GM19328 (cell line): Measurements from ENCODE around the gene OR2T1.
"Not testable (repeated sequence)": the region's sequence is repeated elsewhere in the genome, so short reads cannot be mapped to it uniquely, and the experiment has no call there.

Source experiments
- ATAC-seq: cut with Tn5 transposase; IDR thresholded peaks from one replicate; pipeline ENCODE4 v1.9.1; 2021; ENCODE audit warnings: mild to moderate bottlenecking, moderate library complexity; ENCODE audit not compliant: unreplicated experiment

The OR2T1 gene

DNA sequence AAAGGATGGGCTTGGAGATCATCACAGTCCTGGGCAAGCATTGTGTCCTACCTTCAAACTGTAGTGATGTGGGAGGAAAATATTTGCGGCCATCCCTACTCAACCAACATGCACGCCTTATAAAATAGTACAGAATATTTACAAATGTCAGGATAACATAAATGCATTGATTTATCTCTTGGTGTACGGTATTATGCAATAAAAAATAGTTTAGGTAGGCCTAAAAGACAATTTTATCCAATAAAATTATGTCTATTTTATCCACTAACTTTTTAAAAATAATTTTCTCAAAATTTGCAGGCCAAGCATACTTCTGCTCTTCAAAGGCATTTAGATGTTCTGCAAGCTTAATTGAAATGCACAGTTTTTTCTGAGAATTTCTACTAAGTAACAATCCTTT is at the start of gene OR2T1:
OR2T1 (plus strand) TSS at position 301 of the 400 bp plus-strand sequence. CDS start 3,100 bp downstream, outside the sequence.
- ATAC-seq: no peak

GRCh38 chr1:248359415-248359814 is 43.4 kb upstream of the OR2T1 start:
- ATAC-seq: no peak

DNA sequence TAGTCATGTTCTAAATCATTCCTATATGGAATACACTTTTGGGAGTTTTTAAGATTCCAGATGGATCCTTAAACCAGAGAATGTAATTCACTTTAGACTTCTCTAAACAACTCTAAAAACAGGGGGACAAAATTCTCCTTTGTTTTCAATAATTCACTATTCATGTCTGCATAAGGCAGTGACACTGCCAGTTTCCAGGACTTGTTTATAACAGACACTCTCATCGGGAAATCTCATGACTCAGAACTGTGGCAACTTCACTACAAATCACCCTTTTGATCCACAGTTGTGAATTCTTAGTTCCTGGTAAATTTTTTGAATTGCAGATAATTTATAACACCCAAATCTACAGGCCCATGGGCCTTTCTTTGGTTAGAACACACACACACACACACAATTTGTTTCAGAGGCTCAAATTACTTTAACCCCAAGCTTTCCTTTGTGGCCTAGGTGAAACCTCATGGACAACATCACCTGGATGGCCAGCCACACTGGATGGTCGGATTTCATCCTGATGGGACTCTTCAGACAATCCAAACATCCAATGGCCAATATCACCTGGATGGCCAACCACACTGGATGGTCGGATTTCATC is 41.6 kb upstream of the OR2T1 start, which contains the start of gene OR2T4:
OR2T4 (plus strand) TSS at position 545 of the 595 bp plus-strand sequence; CDS start at position 545, 0 bp downstream.
- no peak for ATAC-seq

DNA sequence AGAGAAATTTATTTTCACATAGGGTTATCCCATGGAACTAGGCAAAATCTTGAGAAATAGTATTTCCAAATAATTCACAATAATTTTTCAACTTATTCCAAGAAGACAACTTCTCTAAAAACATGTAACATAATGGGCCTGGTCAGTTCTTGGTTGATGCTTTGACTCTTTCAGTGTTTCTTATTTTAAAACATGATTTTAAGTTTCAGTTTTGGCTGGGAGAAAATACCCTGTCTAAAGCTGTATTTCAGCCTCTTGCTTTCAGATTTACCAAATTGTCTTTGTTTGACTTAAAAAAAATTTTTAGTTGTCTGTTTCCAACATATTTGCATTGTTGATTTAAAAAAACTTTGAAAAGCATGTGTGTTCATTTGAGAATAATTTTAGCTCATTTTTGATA is 36.2 kb upstream of the OR2T1 start:
- no peak for ATAC-seq

GRCh38 chr1:248372394-248372793 is 30.5 kb upstream of the OR2T1 start:
- no peak for ATAC-seq

GRCh38 chr1:248373761-248374160 is 29.1 kb upstream of the OR2T1 start:
- no peak for ATAC-seq

- ATAC-seq: no peak
Measured at GRCh38 chr1:248375446-248375845, 27.4 kb upstream of the OR2T1 start, which contains the start of gene OR2T6. Gene OR2T6 (plus strand): TSS chr1:248375746. CDS start chr1:248387609, 11,863 bp downstream.

DNA sequence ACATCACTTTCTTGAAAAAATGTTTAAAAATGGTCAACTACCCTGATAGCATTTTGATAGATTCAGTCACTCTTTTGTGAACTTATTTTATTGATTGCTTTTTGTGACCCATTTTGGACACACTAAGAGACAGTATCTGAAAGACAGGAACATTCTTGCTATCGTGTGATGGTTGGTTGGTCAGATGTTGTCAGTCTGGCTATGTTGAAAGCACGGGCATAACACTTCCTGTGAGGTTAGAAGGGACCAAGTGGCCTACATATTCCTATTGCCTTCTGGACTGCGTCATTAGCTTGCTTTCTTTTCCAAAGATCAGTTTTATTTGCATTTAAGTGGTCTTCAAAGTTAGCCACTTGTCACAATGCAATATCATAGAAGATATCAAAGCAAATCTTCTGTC is 25.9 kb upstream of the OR2T1 start:
- no peak for ATAC-seq

- ATAC-seq: no peak
Measured at GRCh38 chr1:248380854-248381253, 22.0 kb upstream of the OR2T1 start.

DNA sequence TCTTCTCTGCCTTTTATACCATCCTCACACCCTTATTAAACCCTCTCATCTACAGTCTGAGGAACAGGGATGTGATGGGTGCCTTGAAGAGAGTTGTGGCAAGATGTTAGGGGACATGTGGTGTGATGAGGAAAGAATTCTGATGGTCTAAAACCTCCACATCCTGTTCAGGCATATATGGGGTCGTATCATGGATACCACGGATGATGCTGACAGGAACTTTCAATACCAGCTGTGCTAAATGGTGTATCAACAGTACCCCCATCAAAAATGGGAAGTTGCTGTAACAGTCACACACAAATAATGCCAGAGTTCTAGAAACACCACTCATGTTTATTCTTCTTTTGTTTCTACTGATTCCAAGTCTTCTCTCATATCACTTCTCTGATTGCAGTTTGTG is 14.4 kb upstream of the OR2T1 start:
- no peak for ATAC-seq

DNA sequence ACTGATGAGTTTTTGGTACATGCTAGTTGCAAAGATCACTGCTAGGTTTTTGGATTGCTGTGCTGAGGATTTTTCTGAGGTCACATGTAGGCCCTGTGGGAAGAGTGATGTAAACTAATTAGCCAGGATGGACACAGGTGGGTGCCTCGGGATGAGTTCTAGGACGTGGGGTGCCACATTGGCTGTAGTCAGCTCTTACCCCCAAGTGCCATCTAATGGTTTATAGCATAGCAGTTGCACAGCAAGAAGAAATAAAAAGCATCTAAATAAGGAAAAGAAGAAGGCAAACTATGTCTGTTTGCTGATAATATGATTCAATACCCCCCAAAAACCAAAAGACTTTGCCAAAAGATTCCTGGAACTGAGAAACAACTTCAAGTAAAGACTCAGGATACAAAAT is 9.8 kb upstream of the OR2T1 start:
- ATAC-seq: no peak

- no peak for ATAC-seq
Measured at GRCh38 chr1:248404024-248404423, 1.2 kb downstream of the OR2T1 start.

DNA sequence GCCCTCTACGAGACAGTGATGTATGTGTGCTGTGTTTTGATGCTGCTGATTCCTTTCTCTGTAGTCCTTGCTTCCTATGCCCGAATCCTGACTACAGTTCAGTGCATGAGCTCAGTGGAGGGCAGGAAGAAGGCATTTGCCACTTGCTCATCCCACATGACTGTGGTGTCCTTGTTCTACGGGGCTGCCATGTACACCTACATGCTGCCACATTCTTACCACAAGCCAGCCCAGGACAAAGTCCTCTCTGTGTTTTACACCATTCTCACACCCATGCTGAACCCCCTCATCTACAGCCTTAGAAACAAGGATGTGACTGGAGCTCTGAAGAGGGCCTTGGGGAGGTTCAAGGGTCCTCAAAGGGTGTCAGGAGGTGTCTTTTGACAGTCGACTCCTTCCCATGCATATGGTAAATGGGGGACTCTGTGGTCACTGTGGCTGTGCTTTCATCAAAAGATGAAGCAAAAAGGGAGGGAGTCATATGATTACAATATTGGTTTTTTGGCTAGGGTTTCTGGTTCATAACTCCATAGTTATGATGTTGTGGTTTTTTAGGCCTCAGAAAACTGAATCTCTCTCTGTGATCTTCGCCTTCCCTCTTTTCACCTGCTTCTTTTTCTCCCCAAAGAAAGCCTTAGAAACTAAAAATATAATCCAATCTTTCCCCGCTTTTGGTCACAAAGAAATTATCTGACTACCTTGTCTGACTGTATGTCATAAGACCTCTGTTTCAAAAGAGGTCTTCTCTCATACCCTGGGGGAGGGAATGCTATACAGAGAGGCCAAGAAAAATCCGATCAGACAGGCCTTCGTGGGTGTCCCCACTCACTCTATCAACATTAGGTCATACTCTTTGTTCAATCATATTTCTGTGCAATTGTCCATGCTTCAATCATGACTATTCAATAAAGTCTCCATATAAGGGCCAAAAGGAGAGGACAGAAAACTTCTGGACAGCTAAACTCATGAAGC is 4.2 kb downstream of the OR2T1 start:
- ATAC-seq: peak; percentile 44

- no peak for ATAC-seq
Measured at GRCh38 chr1:248416226-248416625, 13.4 kb downstream of the OR2T1 start.

DNA sequence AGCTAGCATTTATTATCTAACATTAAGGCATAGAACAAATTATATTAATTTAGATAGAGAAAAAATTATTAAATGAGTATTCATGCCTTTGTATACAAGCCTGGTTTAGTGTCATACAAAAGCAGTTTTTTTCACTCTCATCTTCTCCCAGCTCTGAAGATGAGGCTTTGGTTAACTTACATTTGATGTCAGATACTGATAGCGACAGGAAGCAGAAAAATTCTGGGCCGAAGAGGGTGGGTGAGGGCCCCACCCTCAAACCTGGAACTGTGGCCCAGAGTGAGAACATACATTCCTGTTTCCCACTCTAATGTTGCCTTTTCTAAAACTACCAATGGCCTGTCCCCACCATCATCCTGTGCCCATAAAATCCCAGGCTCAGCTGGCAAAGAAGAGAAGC is 15.0 kb downstream of the OR2T1 start:
- no peak for ATAC-seq

GRCh38 chr1:248421384-248421783 is 18.5 kb downstream of the OR2T1 start:
- ATAC-seq: no peak

DNA sequence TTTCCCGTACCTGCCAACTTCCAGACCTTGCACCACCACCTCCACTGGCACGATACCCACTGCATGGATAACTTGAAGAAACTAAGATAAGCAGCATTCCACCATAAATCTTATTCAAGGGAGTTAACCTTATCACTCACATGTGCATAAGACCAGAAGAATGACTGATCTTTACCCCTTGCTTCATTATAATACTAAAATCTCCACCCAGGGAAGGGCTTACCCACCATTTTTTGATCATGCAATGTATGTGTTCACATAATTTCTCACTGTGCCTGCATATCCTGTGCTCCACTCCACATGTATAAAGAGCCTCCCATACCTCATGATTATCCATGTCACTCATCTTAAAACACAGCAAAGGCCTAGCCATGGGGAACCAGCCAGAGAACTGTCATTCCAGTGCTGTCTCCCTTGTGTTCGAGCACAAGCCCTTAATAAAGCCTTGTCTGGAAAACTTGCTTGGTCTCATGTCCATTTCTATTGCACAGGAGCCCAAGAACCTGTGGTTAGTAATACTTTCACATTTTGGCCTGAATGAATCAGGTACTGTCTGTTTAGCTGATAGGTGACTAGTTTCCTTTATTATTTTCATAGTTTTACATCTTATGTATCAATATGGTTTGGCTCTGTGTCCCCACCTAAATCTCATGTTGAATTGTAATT is 24.8 kb downstream of the OR2T1 start:
- peak; percentile 30 for ATAC-seq

- peak; percentile 95 for ATAC-seq
Measured at GRCh38 chr1:248428192-248428533, 25.3 kb downstream of the OR2T1 start.

GRCh38 chr1:248431683-248432082 is 28.8 kb downstream of the OR2T1 start:
- not testable (repeated sequence) for ATAC-seq

DNA sequence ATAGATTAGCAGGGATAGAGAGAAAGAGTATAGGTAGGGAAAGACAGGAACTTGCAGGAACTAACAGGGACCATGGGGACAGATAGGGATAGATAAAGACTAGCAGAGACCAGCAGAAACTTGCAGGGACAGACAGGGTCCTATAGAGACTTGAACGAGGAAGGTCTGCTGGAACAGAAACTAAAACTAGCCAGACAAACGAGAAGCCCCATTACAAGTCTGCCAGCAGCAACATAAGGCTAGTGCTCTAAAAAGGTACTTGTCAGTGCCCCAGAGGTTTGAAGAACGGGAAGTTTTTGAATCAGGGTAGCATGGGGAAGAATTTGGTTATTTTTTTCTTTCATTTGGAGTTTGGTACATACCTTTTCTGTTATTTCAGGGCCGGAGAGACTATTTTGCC is 29.4 kb downstream of the OR2T1 start:
- not testable (repeated sequence) for ATAC-seq

DNA sequence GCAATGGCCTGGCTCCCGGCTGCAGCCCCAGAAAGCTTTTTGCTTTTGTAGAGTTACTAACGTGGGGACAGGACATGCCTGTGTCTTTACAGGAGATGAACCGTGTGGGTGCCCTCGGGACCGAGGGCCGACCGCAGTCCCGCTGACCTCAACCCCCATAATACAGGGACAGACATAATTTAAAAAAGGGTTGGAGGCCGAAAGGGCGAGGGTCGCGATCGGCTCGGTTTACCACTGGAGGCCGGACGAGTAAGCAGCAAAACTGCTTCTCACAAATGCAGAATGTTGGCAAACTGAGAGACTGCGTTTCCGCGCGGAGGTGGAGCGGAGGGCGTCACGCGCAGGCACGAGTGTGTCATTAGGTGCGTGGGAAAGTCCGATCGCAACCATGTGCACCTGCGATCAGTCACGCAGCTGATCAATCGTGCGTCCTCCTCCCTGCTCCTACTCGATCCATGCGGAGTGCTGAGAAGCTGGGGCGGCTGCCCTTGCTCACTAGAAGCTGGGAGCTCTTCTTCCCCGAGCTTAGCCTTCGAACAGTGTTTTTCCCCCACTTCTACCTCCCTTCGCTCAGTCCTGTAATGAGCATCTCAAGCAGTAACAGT is 31.1 kb downstream of the OR2T1 start:
- not testable (repeated sequence) for ATAC-seq
